Activated T-cell treated with anti-CD3 and anti-CD28 coated beads for 4 hours (primary cell): Measurements from ENCODE around the gene HTR1B.

Experiments used
- DNase-seq: peaks from one replicate; pipeline ENCODE4 v3.0.0-alpha.2; 2020

The HTR1B gene, protein sequence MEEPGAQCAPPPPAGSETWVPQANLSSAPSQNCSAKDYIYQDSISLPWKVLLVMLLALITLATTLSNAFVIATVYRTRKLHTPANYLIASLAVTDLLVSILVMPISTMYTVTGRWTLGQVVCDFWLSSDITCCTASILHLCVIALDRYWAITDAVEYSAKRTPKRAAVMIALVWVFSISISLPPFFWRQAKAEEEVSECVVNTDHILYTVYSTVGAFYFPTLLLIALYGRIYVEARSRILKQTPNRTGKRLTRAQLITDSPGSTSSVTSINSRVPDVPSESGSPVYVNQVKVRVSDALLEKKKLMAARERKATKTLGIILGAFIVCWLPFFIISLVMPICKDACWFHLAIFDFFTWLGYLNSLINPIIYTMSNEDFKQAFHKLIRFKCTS

DNA sequence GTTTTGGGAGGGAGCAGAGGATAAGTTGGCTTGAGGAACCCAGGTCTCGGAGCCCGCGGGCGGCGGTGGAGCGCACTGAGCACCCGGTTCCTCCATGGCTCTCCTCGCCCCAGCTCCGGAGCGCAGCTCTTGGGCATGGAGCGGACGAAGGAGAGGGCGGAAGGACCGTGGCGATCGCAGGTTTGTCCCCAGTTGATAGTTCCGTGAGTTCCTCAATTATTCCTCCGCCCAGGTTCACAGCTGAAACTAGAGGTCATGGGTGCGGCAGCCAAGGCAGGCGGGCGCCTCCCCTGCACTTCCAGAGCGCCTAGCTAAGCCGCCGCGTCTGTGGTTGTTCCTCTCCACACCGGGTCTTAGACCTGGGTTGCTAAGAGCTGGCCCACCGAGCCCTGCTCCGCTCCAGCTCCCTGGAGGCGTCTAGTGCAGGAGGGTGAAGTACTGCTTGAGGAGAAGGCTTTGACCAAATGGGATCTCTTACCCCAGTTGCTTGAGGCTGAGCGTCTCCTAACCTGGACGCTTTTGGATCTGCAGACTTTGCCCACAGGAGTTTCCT, at the start of gene HTR1B:
Gene HTR1B, minus strand, starts transcription at position 184 of the 553 bp plus-strand sequence. Its CDS starts 88 bp downstream, at position 96.
- no peak for DNase-seq

DNA sequence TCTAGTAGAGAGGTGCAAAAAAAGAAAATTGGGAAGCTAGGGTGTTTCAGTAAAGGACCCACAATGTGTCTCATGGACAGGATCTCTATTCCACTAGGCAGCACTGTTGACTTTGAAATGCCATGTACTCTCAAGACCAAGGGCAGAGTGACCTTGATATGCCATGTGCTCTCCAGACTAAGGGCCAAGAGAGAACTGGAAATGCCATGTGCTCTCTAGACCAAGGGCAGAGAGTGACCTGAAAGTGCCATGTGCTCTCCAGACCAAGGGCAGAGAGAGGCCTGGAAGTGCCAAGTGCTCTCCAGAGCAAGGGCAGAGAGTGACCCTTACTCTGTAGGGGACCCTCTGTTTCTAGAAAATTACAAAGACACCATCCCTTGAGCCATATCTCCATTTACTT, 49.3 kb upstream of the HTR1B start:
- DNase-seq, result no peak

DNA sequence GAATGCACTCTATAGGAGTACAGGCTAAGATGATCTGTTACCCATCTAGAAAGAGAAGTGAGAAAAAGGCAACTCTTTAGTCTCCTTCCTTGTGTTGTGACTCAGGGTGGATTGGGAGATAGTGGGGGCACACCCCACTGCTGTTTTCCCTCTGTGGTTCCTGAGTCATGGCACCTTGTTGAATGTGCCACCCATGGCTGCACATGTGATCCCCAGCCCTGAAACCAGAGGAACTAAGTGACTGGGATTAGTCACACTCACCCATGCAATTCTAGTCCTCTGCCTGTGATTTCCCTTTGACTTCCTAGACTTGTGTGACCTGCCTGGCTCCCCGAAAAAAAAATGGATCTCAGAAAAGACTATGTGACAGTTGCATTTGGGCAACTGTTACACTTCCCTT, 48.6 kb upstream of the HTR1B start:
- DNase-seq, result no peak

DNA sequence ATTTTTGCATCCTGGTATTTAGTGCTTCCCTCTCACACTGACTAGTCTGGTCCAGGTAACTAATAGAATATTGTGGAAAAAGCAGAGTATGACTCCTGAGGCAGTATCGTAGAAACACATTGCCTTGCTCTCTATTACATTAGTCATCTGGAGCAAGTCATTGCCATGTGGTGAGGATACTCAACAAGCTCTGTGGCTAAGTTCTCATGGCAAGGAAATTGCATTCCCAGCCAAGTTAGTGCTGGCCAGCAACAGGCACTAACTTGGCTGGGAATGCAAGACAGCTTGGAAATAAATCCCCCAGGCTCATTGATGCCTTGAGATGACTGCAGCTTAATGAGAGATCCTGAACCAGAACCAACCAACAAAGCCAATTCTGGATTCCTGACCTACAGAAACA, 39.7 kb upstream of the HTR1B start:
- DNase-seq, result no peak

DNA sequence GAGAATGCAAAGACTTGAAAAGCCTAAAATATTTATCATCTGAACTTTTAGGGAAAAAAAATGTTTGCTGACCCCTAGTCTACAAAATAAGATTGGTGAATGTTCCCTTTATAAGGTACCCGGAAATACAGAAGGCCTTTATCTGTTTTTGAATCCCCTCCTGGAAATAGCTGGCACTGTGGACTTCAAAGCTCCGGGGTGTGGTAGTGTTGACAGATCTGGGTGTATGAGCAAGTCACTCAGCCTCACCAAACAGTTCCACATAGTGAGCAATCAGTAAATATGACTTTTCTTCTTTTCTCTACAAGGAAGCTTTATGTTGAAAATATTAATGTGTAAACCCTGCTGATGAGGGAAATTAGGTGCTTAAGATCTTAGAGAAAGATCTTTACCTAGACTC, 29.2 kb upstream of the HTR1B start:
- no peak for DNase-seq

DNA sequence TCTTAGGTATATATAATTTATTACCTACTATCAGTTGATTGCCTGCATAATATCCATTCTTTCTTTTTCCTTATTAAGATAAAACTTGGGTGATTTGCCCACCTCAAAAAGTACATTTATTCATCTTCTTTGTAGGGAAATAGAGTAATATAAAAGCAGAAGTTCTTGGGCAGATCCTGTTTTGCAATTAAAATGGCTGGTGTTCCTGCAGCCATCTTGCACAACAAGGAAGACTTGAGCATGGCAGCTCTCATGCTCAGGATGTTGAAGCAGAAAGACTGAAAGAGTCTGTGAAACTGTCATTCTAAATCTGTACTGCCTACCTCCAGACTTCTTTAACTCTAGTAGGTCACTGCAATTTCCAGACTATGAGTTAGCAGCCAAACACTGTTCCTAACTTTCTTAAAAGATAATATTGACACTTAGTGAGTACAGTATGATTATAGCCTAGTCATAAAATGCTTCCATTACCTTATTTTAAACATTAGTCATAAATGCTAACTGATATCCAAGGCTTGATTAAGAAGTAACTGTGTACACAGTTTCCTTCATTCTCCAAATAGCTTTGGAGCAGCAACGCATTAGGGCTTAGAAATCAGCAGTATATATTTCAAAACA, 24.6 kb upstream of the HTR1B start:
- no peak for DNase-seq

DNA sequence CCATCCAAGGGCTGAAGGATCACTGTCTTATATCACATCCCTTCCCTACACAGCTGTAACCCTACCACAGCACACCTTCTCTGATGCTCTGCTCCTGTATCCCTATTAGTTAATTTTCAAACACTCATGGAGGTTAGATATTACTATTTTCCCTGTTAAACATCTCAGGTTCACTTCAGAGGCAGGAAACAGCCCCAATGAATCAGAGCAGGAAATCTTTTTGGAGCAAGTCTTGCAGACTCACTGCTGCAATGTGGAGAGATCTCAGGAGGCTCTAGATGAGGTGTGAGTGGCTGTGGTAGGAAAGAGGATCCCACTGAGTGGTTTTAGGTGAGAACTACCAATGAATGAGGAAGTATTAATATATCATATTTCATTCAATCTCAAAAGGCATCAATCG, 19.7 kb upstream of the HTR1B start:
- no peak for DNase-seq

DNA sequence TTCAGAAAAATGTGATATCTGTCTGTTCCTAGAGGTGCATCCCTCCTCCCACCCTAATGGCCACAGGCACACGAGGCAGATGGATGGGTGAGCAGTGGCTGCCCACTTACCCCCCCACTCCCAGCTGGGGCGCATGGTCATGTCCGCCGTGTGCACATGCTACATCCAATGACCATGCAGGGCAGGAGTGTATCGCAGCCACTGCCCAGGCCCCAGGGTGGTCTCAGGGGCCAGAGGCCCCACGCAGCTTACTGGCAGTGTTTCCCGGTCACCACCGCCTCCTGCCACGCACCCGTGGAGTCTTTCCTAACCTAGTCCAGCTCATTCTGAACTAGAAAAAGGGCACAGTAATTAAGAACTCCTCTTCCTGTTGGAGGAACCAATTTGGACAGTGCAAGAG, 11.7 kb upstream of the HTR1B start:
- DNase-seq, result no peak

DNA sequence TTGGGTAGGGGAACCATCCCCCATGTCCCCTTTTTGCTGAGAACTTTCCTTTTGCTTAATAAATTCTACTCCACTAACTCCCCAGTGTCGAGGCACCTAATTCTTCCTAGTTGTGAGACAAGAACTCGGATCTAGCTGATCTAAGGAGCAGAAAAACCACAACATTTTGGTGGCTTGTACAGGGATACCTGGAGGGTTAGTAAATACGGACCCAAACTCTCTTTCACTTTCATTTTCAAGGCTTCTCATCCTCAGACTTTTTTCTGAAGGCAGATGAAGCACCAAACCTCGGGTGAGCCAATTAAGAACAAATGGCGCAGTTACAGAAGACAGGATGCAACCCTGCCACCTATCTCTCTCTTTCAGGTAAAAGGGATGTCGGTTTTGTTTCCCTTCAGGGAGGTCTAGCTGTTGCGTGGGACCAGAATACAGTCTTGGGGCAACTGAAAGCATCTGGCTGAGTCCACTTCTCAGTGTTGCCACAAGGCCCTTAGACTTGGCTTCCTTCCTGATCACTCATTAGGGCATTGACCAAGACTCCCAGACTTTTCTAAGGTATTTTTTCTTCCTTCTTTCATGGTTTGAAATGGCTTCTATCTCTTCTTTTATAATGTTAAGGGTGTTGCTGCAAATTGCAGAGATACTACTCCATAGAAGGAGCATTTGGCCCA, 11.1 kb upstream of the HTR1B start:
- DNase-seq, result no peak

DNA sequence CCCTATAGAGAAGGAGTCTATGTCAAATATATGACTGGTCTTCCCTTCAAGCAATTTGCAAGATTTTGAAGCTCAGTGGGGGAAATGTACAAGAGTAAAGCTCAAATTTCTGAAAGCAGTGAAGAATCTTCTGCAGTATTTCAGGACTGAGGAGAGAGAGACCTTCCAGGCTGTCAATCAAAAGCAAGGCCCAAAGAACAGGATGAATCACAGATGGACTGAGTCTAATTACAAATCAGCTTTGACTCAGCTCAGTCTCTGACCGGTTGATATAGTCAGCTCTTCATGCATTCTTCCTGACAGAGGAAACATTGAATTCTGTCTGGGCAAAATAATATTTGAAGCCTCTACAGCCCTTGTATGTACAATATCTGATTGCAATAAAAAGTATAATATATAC, 7.7 kb upstream of the HTR1B start:
- DNase-seq, result no peak

DNA sequence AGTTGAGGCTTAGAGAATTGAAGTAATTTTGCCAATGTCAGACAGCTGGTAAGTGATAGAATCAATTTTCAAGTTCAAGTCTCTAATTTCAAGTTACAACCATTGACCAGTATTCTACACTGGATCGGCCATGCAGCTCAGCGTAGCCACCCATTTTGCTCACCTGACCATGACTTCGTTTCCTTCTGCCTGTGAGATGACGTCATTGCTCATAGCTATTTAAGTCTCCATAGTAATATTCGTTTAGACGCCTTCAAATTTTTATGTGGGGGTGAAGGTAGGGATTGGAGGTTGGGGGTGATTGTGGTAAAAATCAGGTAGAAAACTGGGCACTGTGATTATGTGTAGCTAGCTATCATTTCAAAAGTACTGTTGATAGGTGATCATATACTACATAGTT, 5.6 kb upstream of the HTR1B start:
- no peak for DNase-seq

DNA sequence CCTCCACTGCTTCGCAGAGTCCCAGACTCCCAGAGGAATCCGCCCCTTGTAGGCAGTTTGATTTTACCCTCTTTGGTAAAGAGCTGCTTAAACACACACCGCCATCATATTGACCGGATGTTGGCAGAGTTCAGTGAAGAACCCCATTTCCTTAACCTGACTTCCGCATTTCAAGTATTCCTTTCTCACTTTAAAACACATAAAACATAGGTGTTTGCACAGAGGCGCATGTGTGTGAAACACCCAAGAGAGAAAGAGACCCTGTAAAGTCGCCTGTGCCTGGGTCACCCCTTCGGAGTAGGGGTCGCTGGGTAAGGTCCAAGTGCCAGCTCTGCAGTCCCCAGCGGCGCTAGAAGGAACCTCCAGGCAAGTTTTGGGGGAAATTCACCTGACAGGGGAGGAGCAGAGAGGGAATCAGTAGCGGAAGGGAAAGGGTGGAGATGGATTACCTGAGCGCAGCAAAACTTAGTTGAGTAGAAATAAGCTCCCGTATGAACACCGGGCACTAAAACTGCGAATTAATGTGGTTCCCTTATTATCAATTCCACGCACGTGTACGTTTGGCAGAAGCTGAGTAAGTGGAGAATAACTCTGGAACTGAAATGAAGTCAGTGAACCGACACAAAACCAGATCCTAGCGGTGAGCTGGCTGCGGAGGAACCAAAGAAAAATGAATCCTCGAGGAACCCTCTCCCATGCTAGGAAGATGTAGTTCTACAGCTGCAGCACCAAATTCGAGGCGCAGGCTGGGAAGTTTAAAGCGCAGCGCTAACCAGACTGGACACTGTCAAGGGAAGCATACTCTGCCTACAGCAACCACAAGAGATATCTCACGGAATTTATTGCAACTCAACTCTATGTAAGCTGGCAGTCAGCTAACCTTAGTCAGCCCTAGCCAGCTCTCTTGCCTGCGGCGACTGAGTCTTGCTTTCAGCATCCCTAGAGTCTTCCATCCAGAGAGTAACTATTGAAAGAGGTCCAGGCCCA, 3.5 kb upstream of the HTR1B start:
- no peak for DNase-seq

DNA sequence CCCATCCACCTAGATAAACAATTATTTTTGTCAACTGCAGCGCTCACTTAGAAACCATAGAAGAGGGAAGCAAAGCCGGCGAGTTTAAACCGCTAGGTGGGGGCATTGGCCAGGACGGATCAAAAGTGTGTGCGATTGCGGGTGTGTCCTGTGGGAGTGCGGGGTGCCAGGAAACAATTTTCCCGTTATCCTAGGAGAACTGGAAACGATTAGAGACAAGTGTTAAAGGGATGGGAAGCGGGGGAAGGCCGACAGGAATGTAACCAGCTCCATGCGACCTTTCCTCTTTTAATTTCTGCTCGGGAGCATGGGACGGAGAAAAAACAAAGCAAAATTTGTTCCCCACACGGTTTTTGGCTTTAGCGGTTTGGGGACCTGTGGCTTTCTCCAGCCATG, 2.8 kb upstream of the HTR1B start:
- no peak for DNase-seq

DNA sequence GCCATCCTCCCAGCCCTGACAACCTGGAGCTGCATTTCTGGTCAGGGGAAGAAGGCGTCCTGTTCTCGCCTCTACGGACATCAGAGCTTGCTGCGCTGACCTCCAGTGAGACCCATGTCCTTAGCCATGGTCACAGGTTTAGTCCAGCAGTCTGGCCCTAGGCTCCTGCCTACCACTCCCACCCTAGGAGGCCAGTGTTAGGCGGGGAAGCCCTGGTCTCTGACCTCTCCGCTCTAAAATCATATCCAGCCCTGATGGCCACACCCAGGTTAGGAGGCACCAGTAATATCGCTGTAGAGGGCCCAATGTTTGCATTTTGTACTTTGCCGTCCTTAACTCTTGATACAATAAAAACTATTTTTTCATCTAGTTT, 1.2 kb upstream of the HTR1B start:
- DNase-seq, result no peak

DNA sequence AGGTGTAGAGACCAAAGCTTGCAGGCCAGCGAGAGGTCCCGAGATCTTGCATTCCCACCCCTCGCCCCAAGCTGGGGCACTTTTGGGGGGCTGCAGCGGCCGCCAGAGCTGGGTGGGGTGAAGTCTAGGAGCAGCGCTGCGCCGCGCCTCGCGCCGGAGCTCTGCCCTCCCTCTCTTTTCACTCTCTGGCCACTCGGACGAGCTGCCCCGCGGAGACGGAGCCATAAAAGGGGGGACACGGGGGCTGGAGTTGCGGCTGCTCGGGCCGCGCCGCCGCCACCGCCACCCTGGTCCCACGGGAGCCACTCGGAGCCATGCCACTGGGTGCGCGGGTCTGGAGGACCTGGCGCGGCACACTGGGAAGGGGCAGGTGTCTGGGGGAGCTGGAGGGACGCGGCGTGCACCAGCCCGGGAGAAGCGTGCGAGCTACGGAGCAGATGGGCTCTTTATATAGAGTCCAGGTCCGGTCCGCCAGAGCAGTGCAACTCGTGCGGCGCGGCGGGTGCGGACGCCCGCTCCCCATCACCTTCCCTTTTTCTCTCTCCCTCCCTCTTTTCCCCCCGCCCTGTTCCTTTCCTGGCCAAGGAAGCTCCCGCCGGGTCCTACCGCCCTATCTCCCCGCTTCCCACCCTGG, 687 bp upstream of the HTR1B start:
- DNase-seq, result no peak

DNA sequence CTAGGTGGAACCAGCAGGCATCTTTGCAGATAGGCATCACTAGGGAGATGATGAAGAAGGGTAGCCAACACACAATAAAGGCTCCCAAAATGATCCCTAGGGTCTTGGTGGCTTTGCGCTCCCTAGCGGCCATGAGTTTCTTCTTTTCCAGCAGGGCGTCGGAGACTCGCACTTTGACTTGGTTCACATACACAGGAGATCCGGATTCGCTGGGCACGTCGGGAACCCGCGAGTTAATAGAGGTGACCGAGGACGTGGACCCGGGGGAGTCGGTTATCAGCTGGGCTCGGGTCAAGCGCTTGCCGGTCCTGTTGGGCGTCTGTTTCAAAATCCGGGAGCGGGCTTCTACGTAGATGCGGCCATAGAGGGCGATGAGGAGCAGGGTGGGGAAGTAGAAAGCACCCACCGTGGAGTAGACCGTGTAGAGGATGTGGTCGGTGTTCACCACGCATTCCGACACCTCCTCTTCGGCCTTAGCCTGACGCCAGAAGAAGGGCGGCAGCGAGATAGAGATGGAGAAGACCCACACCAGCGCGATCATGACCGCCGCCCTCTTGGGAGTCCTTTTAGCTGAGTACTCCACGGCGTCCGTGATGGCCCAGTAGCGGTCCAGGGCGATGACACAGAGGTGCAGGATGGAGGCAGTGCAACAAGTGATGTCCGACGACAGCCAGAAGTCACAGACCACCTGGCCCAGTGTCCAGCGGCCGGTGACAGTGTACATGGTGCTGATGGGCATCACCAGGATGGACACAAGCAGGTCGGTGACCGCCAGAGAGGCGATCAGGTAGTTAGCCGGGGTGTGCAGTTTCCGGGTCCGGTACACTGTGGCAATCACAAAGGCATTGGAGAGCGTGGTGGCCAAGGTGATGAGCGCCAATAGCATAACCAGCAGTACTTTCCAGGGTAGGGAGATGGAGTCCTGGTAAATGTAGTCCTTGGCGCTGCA, 658 bp downstream of the HTR1B start:
- DNase-seq, result no peak

DNA sequence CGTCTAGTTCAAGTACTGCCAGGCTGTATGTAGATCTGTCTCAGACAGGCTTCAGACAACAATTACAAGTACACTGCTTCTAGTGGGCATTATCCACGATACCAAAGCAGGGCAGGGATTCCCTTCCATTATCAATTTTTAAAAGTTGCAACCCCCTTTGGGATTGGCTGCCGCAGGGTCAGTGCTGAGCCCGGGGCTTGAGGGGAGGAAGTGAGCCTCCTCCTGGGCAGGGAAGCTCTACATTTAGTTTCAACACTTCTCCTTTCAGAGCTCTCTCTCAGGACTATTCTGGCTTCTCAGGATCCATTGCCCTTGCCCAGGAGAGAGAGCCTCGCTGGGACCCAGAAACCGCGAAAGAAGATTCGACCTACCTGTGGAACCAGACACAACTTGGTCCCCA, 1.5 kb downstream of the HTR1B start:
- no peak for DNase-seq

DNA sequence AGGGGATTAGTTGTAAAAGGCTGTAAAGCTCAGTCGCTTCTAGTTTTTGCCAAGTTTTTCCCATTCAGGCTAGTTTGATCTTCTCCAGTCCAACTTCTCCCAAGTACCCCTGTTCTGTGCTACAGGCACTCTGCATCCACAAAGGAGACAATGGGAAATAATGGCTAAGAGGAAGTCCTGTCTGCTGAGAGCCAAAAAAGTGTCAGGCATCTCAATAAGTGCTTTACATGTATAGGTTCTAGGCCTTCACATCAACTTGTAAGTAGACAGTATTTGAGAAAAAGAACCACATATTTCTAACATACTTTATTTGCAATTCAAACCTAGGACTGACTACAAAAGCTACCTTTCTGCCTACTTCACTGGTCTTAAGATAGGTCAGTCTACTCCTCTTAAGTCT, 4.9 kb downstream of the HTR1B start:
- DNase-seq, result no peak

DNA sequence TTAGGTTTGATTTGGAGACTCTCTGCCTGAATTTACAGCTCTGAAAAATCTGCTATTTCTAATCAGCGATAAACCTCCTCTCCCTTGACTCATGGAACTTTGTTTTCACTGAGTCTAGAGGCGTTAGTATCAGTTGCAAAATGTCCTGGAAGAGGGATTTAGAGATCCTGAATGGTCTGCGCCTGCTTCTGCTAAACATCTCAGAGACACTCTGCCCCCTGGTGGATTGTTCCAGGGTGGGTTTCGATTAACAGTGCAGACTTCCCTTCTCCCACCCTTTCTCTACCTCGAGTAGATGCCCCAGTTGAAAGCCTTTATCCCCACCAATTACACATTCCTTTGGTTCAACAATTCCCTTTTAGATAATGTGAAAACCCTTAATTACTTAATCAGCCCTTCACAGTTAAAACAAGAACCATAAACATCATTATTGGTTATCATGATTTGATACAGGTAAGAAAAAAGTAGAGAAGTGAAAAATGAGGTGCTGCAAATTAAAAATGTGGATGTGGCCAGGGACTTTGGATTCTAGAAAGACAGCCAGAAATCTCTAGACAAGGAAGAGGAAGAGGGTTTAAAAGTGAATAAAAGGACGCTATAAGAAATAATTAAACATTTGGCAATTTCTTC, 5.5 kb downstream of the HTR1B start:
- no peak for DNase-seq

DNA sequence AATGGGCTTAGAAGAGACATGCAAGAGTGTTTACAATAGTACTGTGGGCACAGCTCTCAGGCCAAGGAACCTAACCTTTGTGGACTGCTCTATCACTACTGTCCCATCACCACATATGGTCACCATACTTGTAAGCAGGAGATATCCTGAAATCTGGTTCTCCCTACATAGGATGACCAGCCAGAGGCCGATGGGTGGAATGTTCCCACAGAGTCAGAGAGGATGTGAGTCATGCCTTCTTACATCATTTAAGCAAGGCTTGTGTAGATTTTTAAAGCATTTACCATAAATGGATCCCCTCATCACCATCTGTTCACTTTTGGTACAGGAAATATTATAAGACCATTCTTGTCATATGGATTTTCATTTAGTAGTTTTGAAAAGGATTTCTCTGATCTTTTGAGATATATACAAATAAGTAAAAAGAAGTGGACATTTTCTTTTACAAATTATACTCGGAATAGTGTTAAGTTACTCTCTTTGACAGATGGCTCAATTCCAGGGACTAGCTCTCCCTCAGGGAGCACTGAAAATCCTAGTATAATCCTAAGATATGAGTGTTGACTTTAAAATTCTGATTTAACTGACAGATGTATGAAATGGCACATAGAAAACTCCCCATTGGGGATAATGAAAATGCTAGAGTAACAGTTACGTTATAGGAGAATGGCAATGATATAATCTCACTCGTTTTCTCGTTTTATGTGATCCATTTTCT, 6.6 kb downstream of the HTR1B start:
- no peak for DNase-seq
